Stimulated activated naive B cell treated with anti-CD40 and anti-IgM and Interleukin-4, amounts not matched to agents 10 μg/mL and 1 μg/mL and 100 μg/mL, for 72 hours (primary cell): ENCODE data around the gene TMEM82.
A peak's percentile ranks its signal among the peaks of the same experiment; 100 is the strongest.

ENCODE experiments used
- ATAC-seq, 2 donors: fragments of 150-1000 bp; cut with Tn5 transposase; replicated peaks; 2 replicates each; pipeline ENCODE4 v1.10.0; 2021; ENCODE audit warnings: moderate library complexity in 1 of 2
- DNase-seq: peaks from one replicate; pipeline ENCODE4 v3.0.0; 2021
- H3K27ac Mint-ChIP-seq: one replicate; pipeline ENCODE4 v1.8.0; 2022; ENCODE audit warnings: mild to moderate bottlenecking, mixed read lengths
- H3K27me3 Mint-ChIP-seq, 2 donors: one replicate each; pipeline ENCODE4 v1.8.0; 2022; ENCODE audit warnings: mixed read lengths in 2 of 2
- H3K36me3 Mint-ChIP-seq, 2 donors: one replicate each; pipeline ENCODE4 v1.8.0; 2022; ENCODE audit warnings: mixed read lengths in 2 of 2, mild to moderate bottlenecking in 1 of 2
- H3K4me1 Mint-ChIP-seq, 2 donors: one replicate each; pipeline ENCODE4 v1.8.0; 2022; ENCODE audit warnings: mixed read lengths in 2 of 2, mild to moderate bottlenecking in 1 of 2
- H3K4me3 Mint-ChIP-seq, 2 donors: one replicate each; pipeline ENCODE4 v1.8.0; 2022; ENCODE audit warnings: mild to moderate bottlenecking in 2 of 2, mixed read lengths in 2 of 2, moderate library complexity in 1 of 2
- H3K9me3 Mint-ChIP-seq, 2 donors: one replicate each; pipeline ENCODE4 v1.8.0; 2022; ENCODE audit warnings: mixed read lengths in 2 of 2, mild to moderate bottlenecking in 1 of 2

The TMEM82 gene

GRCh38 chr1:15761366-15762128 lies 19.2 kb downstream of the TMEM82 start:
- H3K27ac Mint-ChIP-seq = no peak overlapping the region
- H3K4me3 Mint-ChIP-seq = no peak overlapping the region
- peaks cover 6 to 26% of the 10 kb centered on the region in 2 donors for H3K4me1 Mint-ChIP-seq

DNA sequence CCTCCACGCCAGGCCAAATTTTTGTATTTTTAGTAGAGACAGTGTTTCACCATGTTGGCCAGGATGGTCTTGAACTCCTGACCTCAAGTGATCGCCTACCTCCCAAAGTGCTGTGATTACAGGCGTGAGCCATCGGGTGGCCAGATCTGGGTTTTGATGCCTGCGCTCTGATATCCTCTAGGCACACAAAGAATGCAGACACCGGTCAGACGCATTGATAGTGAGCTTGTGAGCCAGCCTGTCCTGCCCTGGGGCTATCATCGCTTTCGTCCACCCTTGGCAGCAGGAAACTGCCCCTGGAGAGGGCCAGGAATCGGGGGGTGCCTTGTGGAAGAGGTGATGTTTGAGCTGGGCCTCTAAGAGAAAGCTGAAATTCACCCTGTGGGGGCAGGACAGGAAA lies 20.2 kb downstream of the TMEM82 start:
- H3K27me3 Mint-ChIP-seq = peaks cover 55 to 60% of the 10 kb centered on the region in 2 donors

More at GRCh38 chr1:15761366-15762128, 19.2 kb downstream of the TMEM82 start:
- DNase-seq = no peak
- Mint-ChIP-seq H3K27me3 (peaks cover 61 to 70% of the 10 kb centered on the region in 2 donors), H3K9me3 (no peaks in the 10 kb centered on the region), H3K36me3 (no peaks in the 10 kb centered on the region)
- no peak for ATAC-seq

DNA sequence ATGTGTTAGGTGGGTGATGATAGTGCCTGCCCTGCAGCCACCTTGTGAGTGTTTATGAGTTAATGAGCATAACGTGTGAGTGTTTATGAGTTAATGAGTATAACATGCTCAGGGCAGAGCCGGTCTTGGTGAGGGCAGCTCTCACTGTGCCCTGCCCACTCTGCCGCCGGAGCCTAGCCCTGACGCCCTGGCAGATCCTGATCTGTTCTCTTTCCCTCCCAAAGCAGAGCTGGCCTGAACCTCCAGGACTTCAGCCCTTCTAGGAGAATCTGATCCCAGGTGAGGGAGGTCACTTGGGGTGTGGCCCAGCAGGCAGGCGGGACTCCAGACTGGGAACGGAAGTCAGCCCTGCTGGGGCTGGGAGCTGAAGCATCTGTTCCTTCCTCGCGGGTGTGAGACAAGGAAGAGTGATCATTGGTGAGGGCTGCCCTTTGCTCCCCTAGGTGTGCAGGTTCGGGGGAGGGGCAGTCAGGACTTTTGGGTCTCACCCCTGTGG lies 22.0 kb downstream of the TMEM82 start:
- no peak overlapping the region for H3K27ac Mint-ChIP-seq
- H3K4me3 Mint-ChIP-seq = no peak overlapping the region
- DNase-seq (no peak), ATAC-seq (no peak)
- no peaks in the 10 kb centered on the region for H3K9me3 Mint-ChIP-seq
- H3K27me3 Mint-ChIP-seq = peaks cover 54 to 56% of the 10 kb centered on the region in 2 donors
- H3K4me1 Mint-ChIP-seq = peaks cover 0 to 8% of the 10 kb centered on the region in 2 donors
- no peaks in the 10 kb centered on the region for H3K36me3 Mint-ChIP-seq

More for the DNA sequence above, 20.2 kb downstream of the TMEM82 start:
- ATAC-seq = no peak
- DNase-seq = no peak
- peaks cover 3 to 16% of the 10 kb centered on the region in 2 donors for H3K4me1 Mint-ChIP-seq
- H3K4me3 Mint-ChIP-seq = no peak overlapping the region
- H3K9me3 Mint-ChIP-seq = no peaks in the 10 kb centered on the region
- H3K27ac Mint-ChIP-seq = no peak overlapping the region
- no peaks in the 10 kb centered on the region for H3K36me3 Mint-ChIP-seq

DNA sequence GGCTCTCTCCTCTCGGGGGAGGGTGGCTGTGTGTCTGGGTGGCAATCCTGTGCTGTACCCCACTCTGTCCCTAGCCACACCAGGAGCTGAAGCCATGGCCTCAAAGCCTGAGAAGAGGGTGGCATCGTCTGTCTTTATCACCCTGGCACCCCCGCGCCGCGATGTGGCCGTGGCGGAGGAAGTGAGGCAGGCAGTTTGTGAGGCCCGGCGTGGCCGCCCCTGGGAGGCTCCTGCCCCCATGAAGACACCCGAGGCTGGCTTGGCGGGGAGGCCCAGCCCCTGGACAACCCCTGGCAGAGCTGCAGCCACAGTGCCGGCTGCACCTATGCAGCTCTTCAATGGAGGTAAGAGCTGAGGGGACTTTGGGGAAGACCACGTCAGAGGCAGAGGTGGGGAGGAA lies 22.6 kb downstream of the TMEM82 start:
- peaks cover 49 to 51% of the 10 kb centered on the region in 2 donors for H3K27me3 Mint-ChIP-seq
- H3K9me3 Mint-ChIP-seq = no peaks in the 10 kb centered on the region
- H3K36me3 Mint-ChIP-seq = no peaks in the 10 kb centered on the region
- H3K4me1 Mint-ChIP-seq = peaks cover 0 to 4% of the 10 kb centered on the region in 2 donors
- no peak overlapping the region for H3K4me3 Mint-ChIP-seq
- no peak overlapping the region for H3K27ac Mint-ChIP-seq
- ATAC-seq (no peak), DNase-seq (no peak)

- Mint-ChIP-seq H3K27me3 (peaks cover 47 to 49% of the 10 kb centered on the region in 2 donors), H3K4me3 (no peak overlapping the region), H3K9me3 (no peaks in the 10 kb centered on the region), H3K4me1 (peaks cover 0 to 2% of the 10 kb centered on the region in 2 donors), H3K27ac (no peak overlapping the region), H3K36me3 (no peaks in the 10 kb centered on the region)
- DNase-seq = no peak
- ATAC-seq = no peak
Observed at GRCh38 chr1:15765495-15766194, 23.3 kb downstream of the TMEM82 start.

- Mint-ChIP-seq H3K4me1 (no peaks in the 10 kb centered on the region), H3K9me3 (no peaks in the 10 kb centered on the region), H3K36me3 (no peaks in the 10 kb centered on the region), H3K27me3 (peaks cover 43 to 44% of the 10 kb centered on the region in 2 donors), H3K27ac (no peak overlapping the region), H3K4me3 (no peak overlapping the region)
- DNase-seq = no peak
- ATAC-seq = no peak
Observed at GRCh38 chr1:15767941-15768340, 25.6 kb downstream of the TMEM82 start.

GRCh38 chr1:15768388-15768787 lies 26.1 kb downstream of the TMEM82 start:
- DNase-seq (no peak), ATAC-seq (no peak)
- Mint-ChIP-seq H3K4me3 (no peak overlapping the region), H3K36me3 (no peaks in the 10 kb centered on the region), H3K27me3 (peaks cover 43 to 44% of the 10 kb centered on the region in 2 donors), H3K9me3 (no peaks in the 10 kb centered on the region), H3K4me1 (no peaks in the 10 kb centered on the region), H3K27ac (no peak overlapping the region)

GRCh38 chr1:15770313-15770962 lies 28.1 kb downstream of the TMEM82 start:
- DNase-seq (no peak), ATAC-seq (no peak)
- no peak overlapping the region for H3K27ac Mint-ChIP-seq
- H3K4me1 Mint-ChIP-seq = no peaks in the 10 kb centered on the region
- H3K36me3 Mint-ChIP-seq = no peaks in the 10 kb centered on the region
- no peaks in the 10 kb centered on the region for H3K9me3 Mint-ChIP-seq
- H3K27me3 Mint-ChIP-seq = peaks cover 25 to 28% of the 10 kb centered on the region in 2 donors
- no peak overlapping the region for H3K4me3 Mint-ChIP-seq

DNA sequence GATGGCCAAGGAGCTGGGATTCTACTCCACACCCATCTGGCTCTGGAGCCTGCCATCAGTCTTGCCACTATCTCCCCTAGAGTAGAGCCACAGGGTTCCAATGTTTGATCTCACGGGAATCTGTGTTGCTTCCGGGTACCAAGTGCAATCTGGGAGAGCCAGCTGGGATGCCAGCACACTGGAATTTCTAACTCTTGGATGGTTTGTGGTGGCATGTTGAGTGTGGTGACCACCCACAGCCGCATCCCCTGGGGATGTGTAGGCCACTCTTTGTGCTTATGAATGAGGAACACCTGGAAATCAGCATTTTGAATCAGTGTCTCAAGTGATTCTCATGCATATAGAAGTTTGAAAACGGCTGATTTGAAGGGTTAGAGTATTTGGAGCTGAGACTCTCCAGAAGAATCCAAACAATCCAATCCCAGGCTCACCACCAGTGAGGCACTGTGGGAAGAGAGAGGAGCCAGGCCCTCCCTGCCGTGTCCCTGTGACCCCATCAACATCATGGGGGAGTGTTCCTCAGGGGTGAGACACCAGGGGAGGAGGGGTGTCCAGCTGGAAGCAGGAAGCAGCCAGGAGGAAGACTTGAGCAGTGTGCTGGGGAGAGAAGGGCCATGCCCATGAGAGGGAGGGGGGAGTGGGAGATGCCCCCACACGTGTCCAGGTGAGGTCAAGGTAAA lies 29.7 kb downstream of the TMEM82 start:
- DNase-seq = no peak
- no peak for ATAC-seq
- Mint-ChIP-seq H3K4me3 (no peak overlapping the region), H3K9me3 (no peaks in the 10 kb centered on the region), H3K36me3 (no peaks in the 10 kb centered on the region), H3K4me1 (no peaks in the 10 kb centered on the region), H3K27ac (no peak overlapping the region), H3K27me3 (peaks cover 20 to 24% of the 10 kb centered on the region in 2 donors)

GRCh38 chr1:15775706-15776105 lies 33.4 kb downstream of the TMEM82 start:
- H3K9me3 Mint-ChIP-seq = no peaks in the 10 kb centered on the region

GRCh38 chr1:15777909-15778707 lies 35.8 kb downstream of the TMEM82 start:
- H3K4me1 Mint-ChIP-seq = no peaks in the 10 kb centered on the region
- no peaks in the 10 kb centered on the region for H3K36me3 Mint-ChIP-seq
- H3K27me3 Mint-ChIP-seq = peaks cover 10 to 30% of the 10 kb centered on the region in 2 donors
- no peak overlapping the region for H3K27ac Mint-ChIP-seq
- no peak overlapping the region for H3K4me3 Mint-ChIP-seq
- DNase-seq (no peak), ATAC-seq (no peak)
- no peaks in the 10 kb centered on the region for H3K9me3 Mint-ChIP-seq

More at GRCh38 chr1:15775706-15776105, 33.4 kb downstream of the TMEM82 start:
- H3K27ac Mint-ChIP-seq = peak overlapping the region; percentile 47
- H3K36me3 Mint-ChIP-seq = no peaks in the 10 kb centered on the region
- H3K27me3 Mint-ChIP-seq = peaks cover 23 to 42% of the 10 kb centered on the region in 2 donors
- H3K4me1 Mint-ChIP-seq = no peaks in the 10 kb centered on the region
- no peak for DNase-seq
- H3K4me3 Mint-ChIP-seq = no peak overlapping the region
- no peak for ATAC-seq

GRCh38 chr1:15785683-15786082 lies 43.4 kb downstream of the TMEM82 start:
- Mint-ChIP-seq H3K27ac (no peak overlapping the region), H3K4me3 (no peak overlapping the region), H3K27me3 (peaks cover 13 to 36% of the 10 kb centered on the region in 2 donors), H3K36me3 (no peaks in the 10 kb centered on the region), H3K9me3 (no peaks in the 10 kb centered on the region), H3K4me1 (peaks cover 0 to 4% of the 10 kb centered on the region in 2 donors)
- ATAC-seq (no peak), DNase-seq (no peak)

GRCh38 chr1:15786581-15786980 lies 44.3 kb downstream of the TMEM82 start:
- Mint-ChIP-seq H3K4me3 (no peak overlapping the region), H3K9me3 (no peaks in the 10 kb centered on the region), H3K4me1 (peaks cover 0 to 4% of the 10 kb centered on the region in 2 donors), H3K27me3 (peaks cover 16 to 35% of the 10 kb centered on the region in 2 donors), H3K36me3 (no peaks in the 10 kb centered on the region), H3K27ac (no peak overlapping the region)
- DNase-seq = no peak
- ATAC-seq = no peak
